ENCODE measurements around the gene GNAS.

The GNAS gene

DNA sequence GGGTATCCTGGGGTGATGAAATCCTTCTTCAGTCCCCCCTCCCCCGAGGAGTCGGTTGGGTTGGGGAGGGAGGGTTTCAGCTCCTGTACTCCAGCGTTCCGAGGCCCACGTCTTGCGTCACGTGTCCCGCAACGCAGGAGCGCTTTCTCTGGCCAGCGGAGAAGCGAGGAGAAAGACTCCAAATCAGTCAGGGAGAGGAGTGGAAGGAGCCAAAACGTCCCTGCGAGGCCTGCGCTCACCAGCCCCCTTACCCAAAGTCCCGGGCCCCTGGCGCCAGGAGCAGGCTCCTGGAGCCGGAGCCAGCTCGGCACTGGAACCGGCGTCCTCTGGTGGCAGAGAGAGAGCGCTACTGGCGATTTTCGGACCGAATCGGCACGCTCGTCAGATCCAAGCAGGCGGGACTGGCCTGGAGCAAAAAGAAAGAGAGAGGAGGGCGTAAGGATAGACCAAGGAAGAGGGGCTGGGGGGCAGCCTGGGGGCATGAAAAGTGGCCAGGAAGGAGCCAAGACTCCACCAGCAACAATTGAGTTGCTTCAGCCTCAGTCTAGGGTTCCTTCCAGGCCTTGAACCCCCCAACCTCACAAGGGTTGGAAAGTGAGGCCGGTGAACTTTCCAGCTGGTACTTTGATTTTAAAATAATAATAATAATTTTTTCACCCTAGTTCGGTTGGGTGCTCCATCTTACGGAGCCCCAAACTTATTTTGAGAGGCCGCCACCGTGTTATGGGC, at the start of gene GNAS:
Gene GNAS, plus strand, starts transcription at position 174 of the 729 bp plus-strand sequence.
- peak; percentile 62 for DNase-seq (ENCODE audit: low read depth)
- TF ChIP-seq, protein P1, sequence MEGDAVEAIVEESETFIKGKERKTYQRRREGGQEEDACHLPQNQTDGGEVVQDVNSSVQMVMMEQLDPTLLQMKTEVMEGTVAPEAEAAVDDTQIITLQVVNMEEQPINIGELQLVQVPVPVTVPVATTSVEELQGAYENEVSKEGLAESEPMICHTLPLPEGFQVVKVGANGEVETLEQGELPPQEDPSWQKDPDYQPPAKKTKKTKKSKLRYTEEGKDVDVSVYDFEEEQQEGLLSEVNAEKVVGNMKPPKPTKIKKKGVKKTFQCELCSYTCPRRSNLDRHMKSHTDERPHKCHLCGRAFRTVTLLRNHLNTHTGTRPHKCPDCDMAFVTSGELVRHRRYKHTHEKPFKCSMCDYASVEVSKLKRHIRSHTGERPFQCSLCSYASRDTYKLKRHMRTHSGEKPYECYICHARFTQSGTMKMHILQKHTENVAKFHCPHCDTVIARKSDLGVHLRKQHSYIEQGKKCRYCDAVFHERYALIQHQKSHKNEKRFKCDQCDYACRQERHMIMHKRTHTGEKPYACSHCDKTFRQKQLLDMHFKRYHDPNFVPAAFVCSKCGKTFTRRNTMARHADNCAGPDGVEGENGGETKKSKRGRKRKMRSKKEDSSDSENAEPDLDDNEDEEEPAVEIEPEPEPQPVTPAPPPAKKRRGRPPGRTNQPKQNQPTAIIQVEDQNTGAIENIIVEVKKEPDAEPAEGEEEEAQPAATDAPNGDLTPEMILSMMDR (conservative IDR thresholded peaks at IDR 0.05; ENCODE audit: control insufficient read depth, insufficient read depth, low read depth, low read length) = peak; percentile 66
- H3K4me3 ChIP-seq (ENCODE audit: control insufficient read depth, low read depth, low read length) = peak within 1 kb of the TSS; percentile 76

DNA sequence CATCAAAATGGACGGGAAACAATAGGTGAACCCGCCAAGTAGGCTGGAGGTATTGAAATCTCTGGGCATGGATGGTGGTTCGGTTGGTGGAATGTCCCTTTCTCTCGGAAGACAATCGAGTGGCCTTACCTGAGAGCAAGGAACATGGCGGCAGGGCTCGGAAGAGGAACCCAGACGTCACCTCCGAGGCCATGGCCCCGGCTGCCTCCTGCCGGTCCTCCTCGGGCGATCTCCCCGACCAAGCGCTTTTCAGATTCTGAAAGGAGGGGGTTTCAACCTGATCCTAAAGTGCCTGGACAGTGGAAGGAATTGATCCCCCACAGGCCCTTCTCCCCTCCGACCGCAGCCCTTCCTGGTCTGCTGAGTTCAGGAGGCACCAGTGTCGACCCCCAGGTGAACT, 49.0 kb upstream of the GNAS start:
- TF ChIP-seq, protein P1 (conservative IDR thresholded peaks at IDR 0.05; ENCODE audit: control insufficient read depth, insufficient read depth, low read depth, low read length) = no peak
- no peak for DNase-seq (ENCODE audit: low read depth)
- H3K4me3 ChIP-seq (ENCODE audit: control insufficient read depth, low read depth, low read length) = no peak overlapping the region

DNA sequence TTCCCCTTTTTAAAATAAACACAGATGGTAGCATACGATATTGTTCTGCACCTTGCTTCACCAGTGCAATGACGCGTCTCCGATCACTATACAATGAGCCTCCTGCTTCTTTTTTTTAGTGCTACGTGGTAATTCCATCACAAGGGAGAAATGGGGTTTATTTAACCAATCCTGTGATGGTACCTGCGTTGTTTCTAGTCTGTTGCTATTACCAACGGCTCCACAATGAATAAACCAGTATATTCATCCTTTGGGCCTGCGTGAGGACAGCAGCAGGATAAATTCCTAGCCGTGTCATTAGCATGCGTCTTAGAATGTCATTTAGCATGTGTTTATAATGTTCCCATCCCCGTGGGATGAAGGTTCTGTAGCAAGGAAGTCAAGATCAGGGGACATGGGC, 44.7 kb upstream of the GNAS start:
- DNase-seq (ENCODE audit: low read depth) = no peak
- TF ChIP-seq, protein P1 (conservative IDR thresholded peaks at IDR 0.05; ENCODE audit: control insufficient read depth, insufficient read depth, low read depth, low read length) = no peak
- no peak overlapping the region for H3K4me3 ChIP-seq (ENCODE audit: control insufficient read depth, low read depth, low read length)

DNA sequence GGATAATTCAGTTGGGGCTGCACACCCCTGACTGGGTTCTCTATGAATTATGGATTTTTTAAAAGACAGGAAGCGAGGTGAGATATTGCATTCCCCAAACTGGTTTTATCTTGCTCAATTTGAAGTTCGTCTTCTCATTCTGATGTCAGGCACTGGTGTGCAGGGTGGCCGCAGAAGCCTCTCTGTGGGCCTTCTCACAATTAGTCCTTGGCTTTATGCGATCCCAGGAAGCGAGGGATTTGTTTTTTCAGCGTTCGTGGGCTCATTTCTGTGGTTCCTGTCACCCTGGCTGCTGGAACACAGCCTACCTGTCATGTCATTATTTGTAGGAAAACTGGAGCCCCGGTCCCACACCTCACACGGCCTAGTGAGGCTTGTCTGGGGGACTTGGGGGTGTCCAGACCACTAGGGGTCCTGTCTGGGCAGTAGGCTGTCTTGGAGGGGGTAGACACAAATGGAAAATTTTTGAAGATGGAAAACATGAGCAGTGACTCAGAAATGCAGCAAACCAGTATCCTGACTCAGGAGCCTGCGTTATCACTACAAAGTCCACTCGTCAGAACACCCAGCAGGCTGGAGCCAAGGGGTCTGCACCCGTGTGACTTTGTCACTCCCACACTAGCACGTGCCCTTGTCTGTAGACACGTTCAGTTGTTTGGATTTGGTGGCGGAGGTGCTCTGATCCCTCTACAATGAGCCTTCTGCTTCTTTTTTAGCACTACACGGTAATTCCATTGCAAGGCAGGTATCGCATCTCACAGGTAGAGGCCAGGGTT, 44.1 kb upstream of the GNAS start:
- TF ChIP-seq, protein P1 (conservative IDR thresholded peaks at IDR 0.05; ENCODE audit: control insufficient read depth, insufficient read depth, low read depth, low read length) = no peak
- H3K4me3 ChIP-seq (ENCODE audit: control insufficient read depth, low read depth, low read length) = no peak overlapping the region
- no peak for DNase-seq (ENCODE audit: low read depth)

DNA sequence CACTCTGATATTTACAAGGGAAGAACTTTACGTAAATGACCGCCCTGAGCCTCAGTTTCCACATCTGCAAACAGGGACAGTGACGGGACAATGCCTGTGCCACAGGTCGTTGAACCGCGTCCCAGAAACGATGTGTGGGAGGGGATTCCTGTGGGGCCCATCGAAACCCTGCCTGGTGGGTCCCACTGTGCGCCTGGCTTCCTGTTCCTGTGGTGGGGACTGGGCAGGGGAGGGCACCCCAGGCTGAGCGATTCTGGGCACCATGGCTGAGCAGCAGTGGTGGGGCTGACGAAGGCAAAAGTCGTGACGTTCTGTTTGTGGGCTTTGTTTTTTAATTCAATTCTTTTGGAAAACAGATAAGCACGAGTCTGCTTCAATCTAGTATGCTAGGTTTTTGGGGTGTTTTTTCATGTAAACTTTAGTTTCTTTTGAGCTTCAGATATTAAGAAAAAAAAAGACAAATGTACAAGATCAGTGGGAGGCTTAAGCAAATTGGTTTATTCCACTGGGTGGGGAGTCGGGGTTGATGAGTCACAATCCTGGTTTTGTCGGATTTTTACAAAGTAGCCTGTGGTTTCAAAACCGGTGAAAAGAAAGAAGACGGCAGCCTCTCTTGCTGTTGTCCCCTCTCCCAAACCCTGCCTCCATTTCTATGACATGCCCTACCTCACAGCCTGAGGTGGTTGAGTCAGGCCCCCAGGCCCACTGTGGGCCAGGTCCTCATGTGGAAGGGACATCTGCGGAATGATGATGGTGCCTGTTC, 42.2 kb upstream of the GNAS start:
- TF ChIP-seq, protein P1 (conservative IDR thresholded peaks at IDR 0.05; ENCODE audit: control insufficient read depth, insufficient read depth, low read depth, low read length) = no peak
- peak; percentile 49 for DNase-seq (ENCODE audit: low read depth)
- no peak overlapping the region for H3K4me3 ChIP-seq (ENCODE audit: control insufficient read depth, low read depth, low read length)

DNA sequence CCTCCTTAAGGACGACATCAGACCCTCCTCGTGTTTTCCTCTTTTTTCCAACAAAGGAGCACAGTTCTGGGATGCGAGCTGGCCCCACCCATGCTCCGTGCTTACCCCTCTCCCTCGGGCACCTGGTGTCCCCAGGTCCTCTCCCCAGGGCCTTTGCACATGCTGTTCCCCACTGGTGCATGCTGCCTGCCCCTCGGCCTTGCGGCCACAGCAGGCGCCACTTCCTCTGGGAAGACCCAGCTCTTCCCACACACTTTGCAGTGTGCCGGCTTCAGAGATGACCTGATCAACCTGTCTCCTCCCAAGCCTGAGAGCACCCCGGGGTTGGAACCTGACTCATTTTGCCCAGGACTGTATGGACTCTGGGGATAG, 41.7 kb upstream of the GNAS start:
- TF ChIP-seq, protein P1 (conservative IDR thresholded peaks at IDR 0.05; ENCODE audit: control insufficient read depth, insufficient read depth, low read depth, low read length) = no peak
- no peak overlapping the region for H3K4me3 ChIP-seq (ENCODE audit: control insufficient read depth, low read depth, low read length)

More for the DNA sequence above, 41.7 kb upstream of the GNAS start:
- DNase-seq (ENCODE audit: low read depth) = no peak
